HG03045 (cell line): ENCODE results near the gene PTPN2.
A peak's percentile ranks its signal among the peaks of the same experiment; 100 is the strongest.

Source experiments
- ATAC-seq: cut with Tn5 transposase; IDR thresholded peaks from one replicate; pipeline ENCODE4 v1.9.1; 2021; ENCODE audit warnings: mild to moderate bottlenecking, moderate library complexity; ENCODE audit not compliant: unreplicated experiment

The PTPN2 gene

DNA sequence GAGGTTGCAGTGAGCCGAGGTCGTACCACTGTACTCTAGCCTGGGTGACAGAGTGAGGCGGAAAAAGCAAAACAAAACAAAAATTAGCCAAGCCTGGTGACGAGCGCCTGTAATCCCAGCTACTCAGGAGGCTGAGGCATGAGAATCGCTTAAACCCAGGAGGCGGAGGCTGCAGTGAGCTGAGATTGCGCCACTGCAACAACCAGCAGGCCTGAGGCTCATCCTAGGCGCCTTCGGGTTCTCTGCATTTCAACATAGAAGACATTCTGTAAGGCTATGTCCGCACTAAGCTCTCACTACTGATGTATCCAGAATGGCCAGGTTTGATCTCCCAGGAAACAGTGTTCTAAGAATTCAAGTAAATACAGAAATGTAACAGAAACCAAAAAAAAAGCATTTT lies 23.5 kb downstream of the PTPN2 start:
- no peak for ATAC-seq

DNA sequence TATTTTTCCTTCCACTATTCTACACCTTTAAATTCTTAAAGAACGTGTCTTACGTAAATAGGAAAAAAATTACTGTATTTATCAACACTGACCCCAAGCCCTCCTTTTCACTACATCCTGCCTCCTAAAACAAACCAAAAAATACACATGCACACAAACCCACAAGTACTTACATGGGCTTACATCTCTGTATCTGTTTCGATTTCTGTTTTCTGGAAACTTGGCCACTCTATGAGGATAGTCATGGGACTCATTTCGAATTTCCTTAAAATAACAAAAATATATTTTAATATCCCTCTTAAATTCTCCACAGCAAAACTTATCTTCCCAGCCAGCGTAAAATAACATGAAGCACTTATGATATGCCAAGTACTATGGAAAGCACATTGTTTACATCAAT lies 25.0 kb downstream of the PTPN2 start:
- ATAC-seq = no peak

- no peak for ATAC-seq
These were observed 26.0 kb downstream of the PTPN2 start for GRCh38 chr18:12857991-12858544.

DNA sequence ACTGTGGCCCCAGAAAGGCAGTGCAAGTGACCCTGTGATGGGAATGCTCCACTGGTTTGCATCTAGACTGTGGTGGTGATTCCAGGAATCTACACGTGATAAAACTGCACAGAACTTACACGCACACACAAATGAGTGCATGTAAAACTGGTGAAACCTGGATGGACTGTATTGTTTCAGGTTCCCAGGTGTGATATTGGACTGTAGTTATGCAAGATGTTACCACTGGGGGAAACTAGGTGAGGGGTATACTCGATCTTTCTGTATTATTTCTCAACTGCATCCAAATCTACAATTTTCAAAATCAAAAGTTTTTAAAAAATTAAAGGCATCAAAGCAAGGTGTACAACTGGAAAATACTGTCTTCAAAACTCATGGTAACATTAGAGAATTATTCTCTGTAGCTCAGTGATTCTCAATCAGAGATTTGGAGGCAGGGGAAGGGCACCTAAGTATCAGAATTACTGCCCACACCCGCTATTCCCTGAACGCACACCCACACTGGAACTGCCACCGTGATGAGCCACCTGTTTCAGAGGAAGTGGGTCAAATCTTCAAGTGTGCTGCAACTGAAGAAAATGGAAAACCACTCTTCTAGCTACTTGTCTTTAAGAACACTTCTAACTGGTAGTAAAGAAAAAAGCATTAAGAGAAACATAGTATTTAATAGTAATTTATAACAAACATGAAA lies 26.7 kb downstream of the PTPN2 start:
- no peak for ATAC-seq

DNA sequence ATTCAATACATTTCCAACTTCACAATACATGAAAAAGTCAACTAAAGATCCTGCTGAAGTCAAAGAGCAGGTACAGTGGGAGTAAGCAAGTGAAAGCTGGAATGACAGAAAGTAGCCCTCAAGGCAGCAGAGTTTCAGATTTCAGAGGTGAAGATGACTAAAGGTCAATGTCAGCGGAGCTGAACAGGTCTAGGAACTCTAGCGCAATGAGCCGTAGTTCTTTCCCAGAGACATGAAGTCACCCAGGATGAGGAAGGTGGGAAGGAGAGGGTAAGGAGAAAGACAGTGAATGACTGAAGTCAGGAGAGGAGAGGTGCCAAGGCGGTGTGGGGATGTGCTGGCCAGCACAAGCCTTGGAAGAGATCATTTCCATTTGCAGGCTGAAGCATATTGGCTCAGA lies 28.1 kb downstream of the PTPN2 start:
- ATAC-seq = no peak

GRCh38 chr18:12852566-12853315 lies 31.3 kb downstream of the PTPN2 start:
- no peak for ATAC-seq

DNA sequence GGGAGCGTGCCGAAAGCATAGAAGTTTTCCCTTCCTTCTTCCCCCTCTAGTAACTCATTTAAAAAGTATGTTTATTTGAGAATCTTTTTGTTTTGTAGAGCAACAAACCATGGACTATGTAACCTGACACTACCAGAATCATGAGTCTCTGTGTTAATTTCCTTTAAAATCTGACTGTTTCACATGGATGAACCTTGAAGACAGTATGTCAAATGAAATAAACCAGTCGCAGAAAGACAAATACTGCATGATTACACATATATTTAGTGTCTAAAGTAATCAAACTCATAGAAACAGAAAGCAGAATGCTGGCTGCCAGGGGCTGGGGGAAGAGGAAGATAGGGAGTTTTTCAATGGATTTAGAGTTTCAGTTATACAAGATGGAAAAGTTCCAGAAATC lies 32.3 kb downstream of the PTPN2 start:
- no peak for ATAC-seq

GRCh38 chr18:12849548-12849947 lies 34.5 kb downstream of the PTPN2 start:
- no peak for ATAC-seq

DNA sequence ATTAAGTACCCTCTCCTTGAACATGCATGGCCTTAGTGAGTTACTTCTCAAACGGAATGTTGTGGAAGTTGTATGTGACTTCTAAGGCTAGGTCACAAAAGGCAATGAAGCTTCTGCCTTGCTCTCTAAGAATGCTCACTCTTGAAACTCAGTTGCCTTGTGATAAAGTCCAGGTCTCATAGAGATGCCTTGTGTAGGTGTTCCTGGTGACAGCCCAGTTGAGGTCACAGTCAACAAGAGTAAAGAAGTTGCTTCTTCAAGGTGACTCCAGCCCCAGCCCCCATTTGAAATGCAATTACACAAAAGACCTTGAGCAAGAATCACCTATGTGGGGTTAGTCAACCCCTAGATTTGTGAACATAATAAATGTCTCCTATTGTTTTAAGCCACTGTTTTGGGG lies 35.6 kb downstream of the PTPN2 start:
- no peak for ATAC-seq

GRCh38 chr18:12844391-12844790 lies 39.6 kb downstream of the PTPN2 start:
- ATAC-seq = no peak

DNA sequence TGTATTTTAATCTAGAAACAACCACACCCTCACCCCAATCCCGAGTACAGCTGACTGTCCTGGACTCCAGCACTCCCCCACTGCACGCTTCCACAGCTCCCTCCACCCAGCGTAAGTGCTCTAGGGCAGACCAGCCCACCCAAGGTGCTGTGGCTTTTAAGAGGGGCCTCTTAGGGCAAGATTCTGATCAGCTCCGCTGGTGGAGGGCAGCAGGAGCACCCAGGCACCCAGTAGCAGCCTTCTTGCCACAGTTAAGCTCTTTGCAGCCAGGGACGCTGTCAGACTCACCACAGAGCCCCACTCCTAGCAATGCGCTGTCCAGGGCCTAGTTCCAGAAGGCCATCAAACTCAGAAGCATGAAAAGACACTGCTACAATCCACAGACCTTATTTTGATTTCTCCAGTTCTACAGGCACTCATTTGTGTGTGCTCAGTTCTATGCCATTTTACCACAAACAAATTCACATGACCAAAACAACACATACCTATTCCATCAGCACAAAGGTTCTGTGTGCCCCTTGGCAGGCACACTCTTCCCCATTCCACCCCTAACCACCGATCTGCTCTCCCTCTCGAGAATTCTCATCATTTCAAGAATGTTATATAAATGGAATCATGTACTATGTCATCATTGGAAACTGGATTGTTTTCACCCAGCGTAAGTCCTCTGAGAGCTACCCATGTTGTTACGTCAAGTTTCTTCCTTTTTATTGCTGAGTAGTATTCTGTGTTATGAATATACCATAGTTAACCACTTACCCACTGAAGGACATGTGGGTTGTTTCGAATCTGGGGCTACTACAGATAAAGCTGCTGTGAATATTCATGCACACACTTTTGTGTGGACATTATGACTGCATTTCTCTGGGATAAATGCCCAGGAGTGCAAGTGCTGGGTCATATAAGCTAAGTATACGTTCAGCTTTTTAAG lies 40.4 kb downstream of the PTPN2 start:
- ATAC-seq = no peak

DNA sequence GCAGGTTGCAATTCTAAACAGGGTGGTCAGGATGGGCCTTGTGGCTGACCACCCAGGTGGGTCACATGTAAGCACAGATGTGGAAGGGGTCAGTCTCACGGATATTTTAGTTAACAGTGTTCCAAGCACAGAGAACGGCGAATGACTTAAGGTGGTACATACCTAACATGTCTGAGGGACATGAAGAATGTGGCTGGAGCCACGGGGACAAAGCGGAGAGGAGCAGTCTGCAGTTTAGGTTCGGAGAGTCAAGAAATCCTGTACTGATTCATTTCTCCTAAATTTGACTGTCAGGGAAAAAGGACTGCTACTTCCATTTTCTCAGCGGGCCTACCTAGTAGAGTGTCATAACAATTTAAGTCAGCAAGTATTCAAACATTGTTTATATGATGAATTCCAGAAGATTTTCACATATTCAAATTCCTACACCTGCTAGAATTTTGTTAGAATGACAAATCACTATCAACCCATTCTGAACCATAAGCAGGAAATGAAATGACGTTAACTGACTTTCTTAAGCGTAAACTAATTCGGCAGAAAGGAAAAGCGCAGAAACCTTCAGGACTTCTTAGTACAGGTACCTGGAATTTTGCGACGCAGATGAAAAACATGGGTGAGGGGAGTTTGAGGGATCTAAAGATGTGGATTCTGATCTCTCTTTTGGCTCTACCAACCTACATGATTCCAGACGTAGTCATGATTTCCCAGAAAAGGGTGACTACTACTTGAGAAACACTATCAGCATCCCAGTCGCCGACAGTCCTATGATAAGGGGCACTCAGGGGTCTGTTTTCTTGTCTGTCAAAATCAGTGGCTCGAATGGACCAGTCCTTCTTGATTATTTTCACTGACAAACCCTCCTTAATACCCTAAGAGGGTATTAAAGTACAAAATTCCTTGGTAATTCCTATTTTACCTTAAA lies 41.3 kb downstream of the PTPN2 start:
- ATAC-seq = no peak

DNA sequence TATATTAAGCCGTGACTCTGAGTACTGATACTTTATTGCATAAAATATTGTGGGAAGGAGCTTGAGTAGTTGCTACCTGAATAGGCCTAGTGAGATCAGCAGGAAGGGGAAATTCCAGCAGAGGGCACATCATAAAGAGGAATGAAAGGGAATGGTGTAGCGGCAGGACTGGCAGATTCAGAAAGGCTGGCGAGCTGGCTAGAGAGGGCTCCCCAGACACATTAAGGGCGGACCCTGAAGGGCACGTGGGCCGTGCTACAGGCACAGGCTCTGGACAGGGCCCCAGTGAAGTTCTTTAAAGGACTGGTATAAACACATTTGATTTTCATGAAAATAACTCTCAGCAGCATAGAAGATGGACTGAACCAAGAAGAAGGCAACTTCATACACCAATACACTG lies 43.0 kb downstream of the PTPN2 start:
- no peak for ATAC-seq

GRCh38 chr18:12840382-12840781 lies 43.7 kb downstream of the PTPN2 start:
- ATAC-seq = no peak

- peak; percentile 75 for ATAC-seq
These were observed 44.4 kb downstream of the PTPN2 start for GRCh38 chr18:12839526-12840196.

DNA sequence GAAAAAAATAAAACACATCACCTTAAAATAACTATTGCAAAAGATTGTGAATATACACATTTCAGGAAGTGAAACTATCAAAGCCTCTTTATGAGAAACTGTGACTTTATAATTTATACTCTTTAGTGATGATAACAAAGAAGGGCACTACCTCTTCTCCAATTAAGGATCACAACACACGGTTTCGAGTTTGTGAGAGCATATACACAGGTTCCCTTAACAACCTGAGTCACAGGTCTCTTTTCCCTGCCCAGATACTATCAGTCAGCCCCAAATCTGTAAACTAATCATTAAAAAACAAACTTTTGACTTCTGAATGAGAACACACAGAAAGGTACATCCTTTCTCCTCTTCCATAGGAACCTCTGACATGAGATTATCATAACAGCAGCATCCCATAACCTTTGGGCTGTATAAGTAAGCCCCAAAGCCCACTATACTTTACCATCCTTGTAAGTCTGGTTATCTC lies 44.9 kb downstream of the PTPN2 start:
- peak; percentile 11 for ATAC-seq

DNA sequence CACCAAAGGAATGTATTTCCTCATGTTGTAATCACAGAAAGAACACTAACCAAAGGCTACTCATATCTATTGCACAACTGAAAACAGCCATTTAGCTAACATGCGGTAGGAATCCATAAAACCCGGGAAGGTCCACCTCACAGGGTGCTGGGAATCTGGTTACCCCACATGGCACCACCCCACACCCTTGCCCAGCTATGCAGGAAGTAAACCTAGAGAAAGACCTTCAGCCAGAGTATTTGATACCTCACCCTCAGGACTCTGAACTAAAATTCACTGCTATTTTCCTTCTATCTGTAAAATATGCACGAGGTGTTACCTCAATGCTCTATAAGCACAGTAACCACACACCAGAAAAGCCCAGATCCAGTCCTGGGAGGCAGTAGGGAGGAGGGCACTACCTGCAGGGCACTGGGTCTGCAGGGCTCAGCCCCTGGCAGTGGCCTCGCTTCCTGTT lies 45.8 kb downstream of the PTPN2 start:
- no peak for ATAC-seq

DNA sequence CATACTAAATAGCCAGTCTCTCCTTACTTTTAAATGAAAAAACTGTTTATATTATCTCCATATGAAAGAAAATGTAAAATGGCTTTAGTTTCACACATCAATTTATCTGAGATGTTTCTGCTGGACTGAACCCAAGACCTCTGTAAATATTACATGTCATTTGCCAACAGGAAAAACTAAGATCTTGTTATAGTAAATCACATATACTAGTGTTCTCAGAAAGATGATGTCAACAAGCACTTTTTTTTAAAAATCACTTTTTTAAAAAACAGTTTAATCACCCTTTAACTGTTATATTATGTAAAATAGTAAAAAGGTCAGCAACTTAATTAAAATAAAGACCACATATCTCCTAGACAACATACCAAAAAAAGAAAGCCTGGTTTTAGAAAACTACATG lies 46.3 kb downstream of the PTPN2 start:
- no peak for ATAC-seq

DNA sequence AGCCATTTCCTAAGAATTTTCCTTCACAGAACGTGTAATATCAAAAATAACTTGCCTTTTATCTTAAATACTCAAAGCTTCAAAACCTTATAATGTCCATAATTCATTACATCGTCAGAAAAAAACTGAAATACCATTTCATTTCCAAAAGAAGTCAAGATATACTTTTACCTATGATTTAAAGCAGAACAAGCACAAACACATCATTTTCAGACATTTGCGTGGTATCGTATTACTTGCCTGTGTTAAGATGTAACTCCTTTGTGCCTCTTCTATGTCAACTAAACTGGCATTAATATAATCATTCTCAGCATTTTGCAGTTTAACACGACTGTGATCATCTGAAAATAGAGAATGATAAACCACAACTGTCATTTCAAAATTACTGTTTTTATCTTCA lies 47.5 kb downstream of the PTPN2 start:
- ATAC-seq = no peak
